CD4-positive, alpha-beta T cell treated with Interleukin-21 for 1 hour (primary cell): ENCODE measurements around the gene UGT1A10.

Source experiments
- DNase-seq: peaks from one replicate; pipeline ENCODE4 v3.0.0-alpha.2; 2020

Gene UGT1A10

GRCh38 chr2:233811087-233811486 is 174.8 kb downstream of the UGT1A10 start:
- no peak for DNase-seq

- DNase-seq, result no peak
Observed at GRCh38 chr2:233811732-233812131, 175.5 kb downstream of the UGT1A10 start.

- DNase-seq, result no peak
Observed at GRCh38 chr2:233813236-233814055, 177.2 kb downstream of the UGT1A10 start.

- no peak for DNase-seq
Observed at GRCh38 chr2:233814056-233814835, 178.0 kb downstream of the UGT1A10 start.

- no peak for DNase-seq
Observed at GRCh38 chr2:233815861-233816260, 179.6 kb downstream of the UGT1A10 start.

- DNase-seq, result no peak
Observed at GRCh38 chr2:233816334-233816733, 180.1 kb downstream of the UGT1A10 start.

- DNase-seq, result no peak
Observed at GRCh38 chr2:233816771-233817170, 180.5 kb downstream of the UGT1A10 start.

- DNase-seq, result no peak
Observed at GRCh38 chr2:233817361-233817911, 181.2 kb downstream of the UGT1A10 start.

GRCh38 chr2:233817995-233818638 is 181.9 kb downstream of the UGT1A10 start:
- no peak for DNase-seq

GRCh38 chr2:233818639-233819621 is 182.7 kb downstream of the UGT1A10 start:
- DNase-seq, result no peak

- DNase-seq, result no peak
Observed at GRCh38 chr2:233819884-233820773, 183.9 kb downstream of the UGT1A10 start.

GRCh38 chr2:233820774-233821105 is 184.5 kb downstream of the UGT1A10 start:
- DNase-seq, result no peak

GRCh38 chr2:233821196-233821595 is 184.9 kb downstream of the UGT1A10 start:
- DNase-seq, result no peak

GRCh38 chr2:233821709-233822100 is 185.5 kb downstream of the UGT1A10 start:
- DNase-seq, result no peak

GRCh38 chr2:233822101-233822771 is 186.0 kb downstream of the UGT1A10 start:
- DNase-seq, result no peak
